Activated naive CD8-positive, alpha-beta T cell treated with anti-CD3 and anti-CD28 coated beads for 36 hours (primary cell): ENCODE results near the gene RAMP3. TPM values are rescaled to one million over a fixed set of nuclear protein-coding genes. Genes with fewer than 3 reads are reported as not detected.

ENCODE experiments used
- DNase-seq: peaks from one replicate; pipeline ENCODE4 v3.0.0; 2021
- H3K27ac Mint-ChIP-seq: one replicate; pipeline ENCODE4 v1.8.0; 2022; ENCODE audit warnings: mild to moderate bottlenecking, moderate library complexity, mixed read lengths
- H3K27me3 Mint-ChIP-seq: one replicate; pipeline ENCODE4 v1.8.0; 2022; ENCODE audit warnings: mild to moderate bottlenecking, mixed read lengths
- H3K36me3 Mint-ChIP-seq: one replicate; pipeline ENCODE4 v1.8.0; 2021; ENCODE audit warnings: mild to moderate bottlenecking, mixed read lengths
- H3K4me1 Mint-ChIP-seq: one replicate; pipeline ENCODE4 v1.8.0; 2021; ENCODE audit warnings: mixed read lengths
- H3K4me3 Mint-ChIP-seq: one replicate; pipeline ENCODE4 v1.8.0; 2022; ENCODE audit warnings: mild to moderate bottlenecking, moderate library complexity, mixed read lengths
- H3K9me3 Mint-ChIP-seq: one replicate; pipeline ENCODE4 v1.8.0; 2022; ENCODE audit warnings: mixed read lengths
- total RNA-seq, 2 experiments: library from RNA; stranded (reverse); gene quantifications; one replicate each; pipeline ENCODE4 v1.2.3, GENCODE V29; 2021

Gene RAMP3
- total RNA-seq, 2 experiments from 2014 or later = not detected

DNA sequence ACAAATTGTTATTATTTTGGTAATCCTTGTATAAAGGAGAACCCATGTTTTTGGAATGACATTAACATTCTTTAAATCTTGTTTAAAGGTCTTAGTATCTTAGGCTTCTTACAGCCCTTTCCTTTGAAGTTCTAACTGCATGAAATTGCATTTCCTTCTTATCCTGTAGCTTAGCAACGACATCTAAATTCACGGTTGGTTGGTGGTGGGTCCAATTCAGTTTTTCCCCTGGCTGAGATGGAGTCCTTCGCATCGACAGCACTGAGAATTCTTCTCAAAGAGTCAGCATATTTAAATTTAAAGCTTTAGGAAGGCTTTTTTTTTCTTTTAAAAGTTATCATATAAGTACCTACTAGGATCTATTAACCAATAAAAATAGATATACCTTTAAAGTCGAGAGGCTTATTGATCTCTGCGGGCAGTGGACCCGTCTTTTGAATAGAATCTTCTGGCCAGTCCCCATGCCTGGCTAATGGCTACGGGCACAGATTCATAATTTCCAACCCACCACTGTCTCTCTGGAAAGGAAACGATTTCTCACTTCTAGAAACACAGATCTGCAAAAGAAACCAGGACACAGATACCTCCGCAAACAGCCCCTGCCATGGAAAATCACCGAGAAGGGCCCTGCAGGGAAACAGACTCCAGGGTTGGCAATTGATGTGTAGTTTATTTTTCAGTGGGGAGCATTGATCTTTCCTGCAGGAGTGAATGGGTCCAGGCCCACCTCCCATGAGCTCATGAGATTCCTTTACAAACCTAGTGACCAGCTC lies 63.4 kb downstream of the RAMP3 start:
- Mint-ChIP-seq H3K27me3 (peaks cover 29% of the 10 kb centered on the region), H3K4me1 (no peaks in the 10 kb centered on the region), H3K4me3 (no peak overlapping the region), H3K9me3 (no peaks in the 10 kb centered on the region), H3K36me3 (no peaks in the 10 kb centered on the region), H3K27ac (no peak overlapping the region)
- DNase-seq = no peak

DNA sequence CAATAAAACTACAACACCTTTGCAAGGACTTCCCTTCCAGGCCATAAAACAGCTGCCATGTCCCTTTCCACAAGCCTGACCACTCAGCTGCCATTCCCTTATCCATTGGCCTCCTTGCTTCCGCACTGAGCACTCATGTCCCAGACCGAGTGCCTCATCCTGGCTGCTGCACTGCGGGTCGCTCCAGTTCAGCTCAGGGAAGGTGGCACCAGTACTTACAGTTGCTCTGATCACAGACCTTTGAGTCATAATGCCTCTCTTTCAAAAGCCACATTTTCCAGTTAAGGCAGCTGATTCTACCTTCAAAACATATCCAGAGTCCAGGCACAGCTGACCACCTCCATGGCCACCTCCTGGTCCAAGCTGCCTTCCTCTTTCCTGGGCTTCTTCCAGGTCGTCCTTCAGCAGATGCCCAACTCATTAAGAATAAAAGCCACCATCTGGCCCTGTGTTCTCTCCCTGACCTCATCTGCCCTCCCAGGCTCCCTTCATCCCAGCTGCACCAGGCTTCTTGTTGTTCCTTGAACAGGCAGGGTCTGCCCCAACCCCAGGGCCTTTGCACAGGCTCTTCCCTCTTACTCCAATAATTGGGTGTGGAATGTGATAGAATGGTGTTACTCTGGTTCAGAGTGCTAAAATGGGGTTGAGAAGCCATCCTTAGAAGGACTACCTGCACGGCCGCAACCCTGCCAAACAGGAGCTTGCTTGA lies 64.5 kb downstream of the RAMP3 start:
- Mint-ChIP-seq H3K4me1 (no peaks in the 10 kb centered on the region), H3K9me3 (no peaks in the 10 kb centered on the region), H3K27ac (no peak overlapping the region), H3K27me3 (peaks cover 26% of the 10 kb centered on the region), H3K4me3 (no peak overlapping the region), H3K36me3 (no peaks in the 10 kb centered on the region)
- DNase-seq = no peak

DNA sequence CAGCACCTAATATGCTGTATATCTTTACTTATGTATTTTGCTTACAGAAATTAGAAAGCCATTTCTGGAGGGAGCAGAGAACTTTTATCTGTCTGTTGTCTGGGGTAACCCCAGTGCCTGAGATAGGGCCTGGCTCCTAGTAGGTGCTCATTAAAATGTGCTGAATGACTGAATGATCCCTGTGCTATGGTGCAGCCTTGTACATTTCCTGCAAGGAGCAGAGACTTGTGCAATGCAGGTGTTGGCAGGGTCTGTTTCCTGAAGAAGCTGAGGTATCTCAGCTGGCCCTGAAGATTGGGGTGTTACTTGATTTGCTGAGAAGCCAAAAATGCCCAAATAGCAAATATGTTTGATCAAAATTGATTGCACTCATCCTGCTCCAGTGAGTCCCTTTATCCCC lies 65.5 kb downstream of the RAMP3 start:
- no peaks in the 10 kb centered on the region for H3K9me3 Mint-ChIP-seq
- no peaks in the 10 kb centered on the region for H3K4me1 Mint-ChIP-seq
- H3K36me3 Mint-ChIP-seq = no peaks in the 10 kb centered on the region
- no peak for DNase-seq
- no peak overlapping the region for H3K27ac Mint-ChIP-seq
- H3K27me3 Mint-ChIP-seq = peaks cover 27% of the 10 kb centered on the region
- H3K4me3 Mint-ChIP-seq = no peak overlapping the region

DNA sequence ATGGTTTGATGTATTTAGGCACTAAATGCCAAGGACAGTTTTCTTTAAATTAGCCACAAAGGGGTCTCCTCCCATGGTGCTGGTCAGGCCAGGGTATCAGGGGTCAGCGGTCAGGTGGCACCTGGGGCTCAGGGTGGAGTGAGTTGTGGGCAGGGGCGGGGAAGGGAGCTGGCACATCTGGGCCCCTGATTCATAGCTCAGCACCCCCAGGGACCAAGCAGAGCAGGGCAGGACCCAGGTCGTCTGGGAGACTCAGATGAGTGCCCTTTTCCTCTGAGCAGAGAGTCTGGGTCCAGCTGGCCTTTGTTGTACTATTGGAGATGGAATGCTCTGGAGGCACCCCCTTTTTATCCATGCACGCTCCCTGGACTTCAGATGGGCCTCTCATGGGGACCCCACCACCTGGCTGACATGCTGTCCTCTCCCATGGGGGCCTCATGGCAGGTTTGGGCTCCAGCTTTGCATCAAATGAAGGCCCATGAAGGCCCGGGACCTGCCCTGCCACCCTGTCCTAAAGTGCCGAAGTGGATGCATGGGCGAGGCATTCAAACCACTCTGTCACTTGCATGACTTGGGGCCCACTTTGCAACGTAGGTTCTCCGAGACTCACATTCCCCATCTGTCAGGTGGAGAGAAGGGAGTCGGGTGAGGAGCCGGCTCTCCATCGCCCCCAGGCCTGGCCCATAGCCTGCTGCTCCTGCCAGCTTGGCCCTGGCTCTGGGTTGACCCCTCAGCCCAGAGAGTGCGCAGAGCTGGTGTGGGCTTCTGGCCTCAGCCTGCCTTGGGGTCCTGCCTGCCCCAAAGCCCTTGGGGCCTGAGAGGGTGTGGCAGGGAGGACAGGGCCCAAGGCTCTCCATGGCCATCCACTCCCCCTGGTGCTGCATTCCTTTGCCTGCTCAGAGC lies 66.4 kb downstream of the RAMP3 start:
- H3K4me1 Mint-ChIP-seq = no peaks in the 10 kb centered on the region
- H3K27me3 Mint-ChIP-seq = peaks cover 35% of the 10 kb centered on the region
- no peak overlapping the region for H3K27ac Mint-ChIP-seq
- H3K4me3 Mint-ChIP-seq = no peak overlapping the region
- H3K36me3 Mint-ChIP-seq = no peaks in the 10 kb centered on the region
- DNase-seq = no peak
- H3K9me3 Mint-ChIP-seq = no peaks in the 10 kb centered on the region

DNA sequence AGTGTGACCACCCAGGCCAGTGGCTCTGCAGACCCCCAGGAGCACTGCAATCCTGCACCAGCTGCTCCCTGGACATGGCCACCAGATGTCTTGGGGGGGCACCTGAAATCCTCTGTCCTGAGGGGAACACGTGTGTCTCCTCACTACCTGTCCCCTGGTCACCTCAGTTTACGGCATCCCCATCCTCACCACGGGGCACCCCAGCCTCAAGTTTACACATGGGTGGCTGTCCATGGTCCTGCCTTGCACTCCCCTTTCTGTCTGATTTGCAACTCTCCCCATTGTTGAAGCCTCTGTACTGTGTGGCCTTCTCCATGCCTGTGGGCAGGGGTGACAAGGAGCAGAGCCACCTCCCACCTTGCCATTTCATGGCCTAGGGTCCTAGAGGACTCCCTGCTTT lies 67.2 kb downstream of the RAMP3 start:
- H3K36me3 Mint-ChIP-seq = no peaks in the 10 kb centered on the region
- peaks cover 37% of the 10 kb centered on the region for H3K27me3 Mint-ChIP-seq
- no peak for DNase-seq
- H3K9me3 Mint-ChIP-seq = no peaks in the 10 kb centered on the region
- H3K4me1 Mint-ChIP-seq = no peaks in the 10 kb centered on the region
- H3K4me3 Mint-ChIP-seq = no peak overlapping the region
- H3K27ac Mint-ChIP-seq = no peak overlapping the region

DNA sequence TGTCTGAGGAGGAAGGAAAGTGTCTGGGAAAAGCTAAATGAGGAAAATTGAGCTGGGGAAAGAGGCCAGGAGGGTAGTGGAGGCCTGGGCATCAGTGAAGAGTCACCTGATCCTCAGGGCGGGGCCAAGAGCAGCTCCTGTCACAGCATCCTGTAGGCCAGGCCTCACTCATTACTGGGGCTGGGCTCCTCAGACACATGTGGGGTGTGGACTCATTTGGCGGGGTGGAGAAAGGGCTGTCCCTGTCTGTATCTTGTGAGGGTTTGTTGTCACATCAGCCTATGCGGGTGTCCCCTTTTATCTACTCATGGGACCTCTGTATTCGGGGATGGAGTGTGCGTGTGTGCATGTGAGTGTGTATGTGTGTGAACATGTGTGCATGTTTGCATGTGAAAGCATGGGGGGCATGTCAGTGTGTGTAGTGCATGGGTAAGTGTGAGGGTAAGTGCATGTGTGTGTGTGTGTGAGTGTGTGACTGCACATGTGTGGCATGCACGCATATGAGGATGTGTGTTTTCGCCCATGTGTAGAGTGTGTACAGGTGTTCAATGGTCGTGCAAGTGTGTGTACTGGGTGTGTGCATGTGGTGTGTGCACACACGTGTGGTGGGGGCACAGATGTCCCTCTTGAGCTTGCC lies 67.8 kb downstream of the RAMP3 start:
- no peak overlapping the region for H3K27ac Mint-ChIP-seq
- DNase-seq = no peak
- no peak overlapping the region for H3K4me3 Mint-ChIP-seq
- peaks cover 2% of the 10 kb centered on the region for H3K4me1 Mint-ChIP-seq
- no peaks in the 10 kb centered on the region for H3K36me3 Mint-ChIP-seq
- peaks cover 37% of the 10 kb centered on the region for H3K27me3 Mint-ChIP-seq
- H3K9me3 Mint-ChIP-seq = no peaks in the 10 kb centered on the region

DNA sequence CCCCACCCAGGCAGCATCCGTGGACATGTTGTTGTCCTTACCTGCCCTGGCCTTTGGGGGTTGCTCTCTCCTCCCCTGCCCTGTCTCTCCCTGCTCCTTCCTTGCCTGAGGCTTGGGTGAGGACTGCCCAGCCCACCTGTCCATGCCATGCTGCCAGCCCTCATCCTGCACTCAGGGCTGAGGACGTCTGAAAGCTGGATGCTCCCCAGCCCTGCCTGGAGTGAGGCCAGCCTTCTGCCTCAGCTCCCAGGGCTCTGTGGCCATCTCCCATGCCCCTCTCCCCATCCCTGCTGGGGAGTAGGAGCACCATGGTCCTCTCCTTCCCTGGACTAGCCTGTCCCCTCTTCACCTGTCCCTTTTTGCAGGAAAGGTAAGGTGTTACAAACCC lies 68.4 kb downstream of the RAMP3 start:
- Mint-ChIP-seq H3K4me1 (peaks cover 2% of the 10 kb centered on the region), H3K4me3 (no peak overlapping the region), H3K9me3 (no peaks in the 10 kb centered on the region), H3K27me3 (peaks cover 38% of the 10 kb centered on the region), H3K27ac (no peak overlapping the region), H3K36me3 (no peaks in the 10 kb centered on the region)
- DNase-seq = no peak

DNA sequence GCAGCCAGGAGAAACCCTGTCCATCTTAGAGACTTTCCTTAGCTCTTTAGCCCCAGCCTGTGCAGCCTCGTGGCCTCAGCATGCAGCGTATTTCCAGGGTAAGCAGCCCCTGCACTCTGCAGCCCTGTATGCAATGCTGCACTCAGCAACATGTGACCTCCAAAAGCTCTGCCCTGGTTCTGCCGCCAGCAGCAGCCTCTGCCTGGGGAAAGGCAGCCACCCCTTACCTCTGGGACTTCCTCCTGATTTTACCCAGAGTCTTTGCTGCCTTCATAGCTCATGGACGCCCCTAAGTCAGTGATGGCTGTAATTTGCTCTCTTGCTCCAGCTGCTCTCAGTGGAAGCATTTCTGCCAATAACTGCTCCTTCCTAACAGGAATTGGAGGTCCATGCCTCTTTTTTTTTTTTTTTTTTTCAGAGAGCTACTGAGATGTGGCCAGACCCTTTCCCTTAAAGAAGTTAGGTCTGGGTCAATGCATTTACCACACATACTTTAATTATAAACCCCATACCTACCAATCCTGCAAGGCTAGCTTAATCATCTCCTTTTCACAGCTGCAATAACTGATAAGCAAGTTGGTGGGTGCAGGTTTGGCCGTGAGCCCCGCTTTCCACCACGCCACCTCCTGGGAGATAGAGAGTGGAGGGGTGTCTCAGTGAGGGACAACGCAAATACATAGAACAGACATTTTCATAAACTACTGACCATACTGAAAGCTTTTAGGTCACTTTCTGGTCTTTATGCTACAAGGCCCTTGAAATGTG lies 71.7 kb downstream of the RAMP3 start:
- Mint-ChIP-seq H3K9me3 (no peaks in the 10 kb centered on the region), H3K4me3 (no peak overlapping the region), H3K4me1 (peaks cover 2% of the 10 kb centered on the region), H3K36me3 (no peaks in the 10 kb centered on the region), H3K27ac (no peak overlapping the region), H3K27me3 (peaks cover 34% of the 10 kb centered on the region)
- DNase-seq = no peak

DNA sequence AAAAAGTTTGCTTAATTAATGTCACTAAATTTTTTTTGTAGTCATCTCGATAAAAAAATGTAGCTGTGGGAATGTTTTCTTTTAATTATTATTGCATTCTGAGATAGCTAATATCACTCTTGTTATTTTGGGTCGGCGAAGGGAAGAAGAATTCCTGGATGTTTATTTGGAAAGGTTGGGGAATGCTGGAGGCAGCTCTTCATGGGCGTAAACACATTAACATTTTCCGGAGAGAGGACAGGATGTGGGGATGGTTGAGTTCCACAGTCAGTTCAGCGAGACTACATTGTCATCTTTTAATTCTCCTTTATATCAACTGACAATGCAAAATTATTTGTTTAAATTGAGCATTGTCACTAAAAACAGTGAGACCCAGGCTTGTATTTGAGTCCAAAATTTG lies 72.5 kb downstream of the RAMP3 start:
- no peaks in the 10 kb centered on the region for H3K36me3 Mint-ChIP-seq
- H3K27me3 Mint-ChIP-seq = peaks cover 34% of the 10 kb centered on the region
- H3K27ac Mint-ChIP-seq = no peak overlapping the region
- H3K9me3 Mint-ChIP-seq = no peaks in the 10 kb centered on the region
- peaks cover 2% of the 10 kb centered on the region for H3K4me1 Mint-ChIP-seq
- H3K4me3 Mint-ChIP-seq = no peak overlapping the region
- DNase-seq = no peak

DNA sequence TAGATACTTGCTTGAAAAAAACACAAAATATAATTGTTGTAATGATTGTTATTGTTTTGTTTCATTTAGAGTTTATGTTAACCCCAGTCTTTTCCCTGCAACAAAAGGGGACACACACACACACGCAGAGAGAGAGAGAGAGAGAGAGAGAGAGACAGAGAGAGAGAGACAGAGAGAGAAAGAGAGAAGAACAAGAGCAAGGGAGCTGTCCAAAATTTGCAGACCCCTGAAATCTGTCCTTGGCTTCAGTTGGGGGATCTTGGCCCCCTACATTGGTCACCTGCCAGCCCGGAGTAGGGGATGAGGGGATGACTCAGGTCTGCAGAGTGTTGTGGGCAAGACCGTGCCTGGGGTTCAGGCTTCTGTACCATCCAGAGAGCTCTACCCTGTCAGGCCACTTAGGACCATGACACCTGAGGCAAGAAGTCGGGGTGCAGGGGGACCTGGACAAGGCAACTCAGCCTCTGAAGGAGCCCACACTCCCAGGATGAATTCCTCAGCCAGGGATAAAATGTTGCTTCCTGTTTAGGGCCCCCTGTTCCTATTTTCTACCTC lies 73.1 kb downstream of the RAMP3 start:
- H3K4me1 Mint-ChIP-seq = peaks cover 2% of the 10 kb centered on the region
- H3K36me3 Mint-ChIP-seq = no peaks in the 10 kb centered on the region
- no peak overlapping the region for H3K4me3 Mint-ChIP-seq

DNA sequence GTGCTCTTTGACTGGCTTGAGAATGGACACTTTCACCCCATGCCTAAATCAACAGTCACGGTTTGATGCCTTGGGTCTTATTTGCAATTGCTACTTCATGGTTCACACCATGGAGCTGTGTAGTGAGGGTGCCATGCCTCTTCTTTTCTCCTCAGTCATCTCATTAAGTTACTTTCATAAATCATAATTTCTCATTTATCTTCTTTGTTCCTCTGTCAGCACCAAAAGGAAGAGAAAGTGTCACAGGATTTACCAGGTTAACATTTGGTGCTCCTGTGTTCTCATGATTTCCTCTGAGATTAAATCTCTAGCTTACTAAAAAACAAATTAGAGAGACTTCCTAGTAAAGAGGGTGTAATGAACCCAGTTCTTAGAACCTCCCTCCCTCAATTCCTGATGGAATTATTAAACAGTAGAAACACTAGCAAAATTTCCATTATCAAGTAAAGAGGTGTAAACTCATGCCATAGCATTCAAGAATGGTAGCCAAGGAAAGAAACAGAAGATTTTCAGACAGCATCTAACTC lies 75.7 kb downstream of the RAMP3 start:
- no peaks in the 10 kb centered on the region for H3K9me3 Mint-ChIP-seq
- H3K4me3 Mint-ChIP-seq = no peak overlapping the region
- H3K27ac Mint-ChIP-seq = no peak overlapping the region
- H3K27me3 Mint-ChIP-seq = peaks cover 39% of the 10 kb centered on the region
- H3K4me1 Mint-ChIP-seq = peaks cover 2% of the 10 kb centered on the region
- DNase-seq = no peak
- no peaks in the 10 kb centered on the region for H3K36me3 Mint-ChIP-seq

More for the DNA sequence above, 73.1 kb downstream of the RAMP3 start:
- peaks cover 34% of the 10 kb centered on the region for H3K27me3 Mint-ChIP-seq
- no peaks in the 10 kb centered on the region for H3K9me3 Mint-ChIP-seq
- no peak overlapping the region for H3K27ac Mint-ChIP-seq
- DNase-seq = no peak
